HepG2 (cell line): ENCODE data around the gene PPIL3. TPM values are rescaled to one million over a fixed set of nuclear protein-coding genes. Genes with fewer than 3 reads are reported as not detected.
A peak's percentile ranks its signal among the peaks of the same experiment; 100 is the strongest.

Source experiments
- CHD2 ChIP-seq: IDR thresholded peaks from 2 replicates; pipeline ENCODE4 v1.6.1; 2011; ENCODE audit warnings: low read depth, low read length, improper control_type of control experiment
- FOXA1 ChIP-seq, 2 experiments: fragments of 450-650 bp in 1 of 2; sonication (generic) in 1 of 2; formaldehyde crosslinking in 1 of 2; IDR thresholded peaks; 2 replicates each; pipeline versions ENCODE4 v1.4.0 to v1.6.1; 2016 to 2020; ENCODE audit warnings: missing genetic modification reagents in 1 of 2
- NR2F2 ChIP-seq: IDR thresholded peaks from 2 replicates; pipeline ENCODE4 v1.6.1; 2012; ENCODE audit warnings: low read depth, inconsistent platforms, borderline replicate concordance
- SOX13 ChIP-seq, 3 experiments: fragments of 450-650 bp in 1 of 3; sonication (generic) in 1 of 3; formaldehyde crosslinking in 1 of 3; IDR thresholded peaks in 2 of 3; conservative IDR thresholded peaks in 1 of 3; 2 replicates each; pipeline versions ENCODE4 v1.5.0 to v1.6.1; 2016 to 2020; ENCODE audit warnings: antibody characterized with exemption in 1 of 3, mild to moderate bottlenecking in 1 of 3, missing compliant biosample characterization in 1 of 3, missing genetic modification reagents in 1 of 3, moderate library complexity in 1 of 3
- XRCC5 ChIP-seq: fragments of 200-400 bp; formaldehyde crosslinking; optimal IDR thresholded peaks from 2 replicates; pipeline ENCODE3; 2017; ENCODE audit warnings: mild to moderate bottlenecking, low read length
- ZBTB7B ChIP-seq: sonication (generic); formaldehyde crosslinking; IDR thresholded peaks from 2 replicates; pipeline ENCODE4 v1.4.0; 2020; ENCODE audit warnings: missing genetic modification reagents
- ZNF234 ChIP-seq: sonication (generic); formaldehyde crosslinking; conservative IDR thresholded peaks from 2 replicates; pipeline ENCODE4 v1.5.1; 2020; ENCODE audit warnings: mild to moderate bottlenecking, missing genetic modification reagents
- ZNF567 ChIP-seq: sonication (generic); formaldehyde crosslinking; IDR thresholded peaks from 2 replicates; pipeline ENCODE4 v1.8.1; 2023; ENCODE audit warnings: mild to moderate bottlenecking, missing genetic modification reagents, borderline replicate concordance
- ZNF674 ChIP-seq: sonication (generic); formaldehyde crosslinking; IDR thresholded peaks from 2 replicates; pipeline ENCODE4 v1.5.0; 2020; ENCODE audit warnings: low read depth, mild to moderate bottlenecking, missing genetic modification reagents
- polyA plus RNA-seq, 8 experiments: library from polyadenylated mRNA; depleted of rRNA in 3 of 8; stranded (reverse) in 7 of 8; unstranded in 1 of 8; fragments of >200 nt; fragmentation: Illumina TruSeq in 4 of 8; extraction: Trizol in 4 of 8; gene quantifications; 2 replicates each; pipeline versions ENCODE4 v1.2.1 to v1.2.3, GENCODE V29; 2011 to 2016; ENCODE audit warnings: low read depth in 4 of 8, missing spikeins in 1 of 8, mixed read lengths in 1 of 8; ENCODE audit not compliant: insufficient read depth in 1 of 8
- total RNA-seq, 5 experiments: library from RNA; depleted of rRNA; stranded (reverse); fragments of >200 nt; fragmentation: Illumina TruSeq; extraction: Trizol; gene quantifications; 2 replicates each; pipeline ENCODE4 v1.2.3, GENCODE V29; 2016; ENCODE audit warnings: low read depth in 1 of 5
- TF ChIP-seq, protein P1 (sequence below): IDR thresholded peaks from 2 replicates; pipeline ENCODE4 v1.6.1; 2016; ENCODE audit warnings: missing compliant biosample characterization, missing genetic modification reagents, borderline replicate concordance
- TF ChIP-seq, protein P2 (sequence below): sonication (generic); formaldehyde crosslinking; IDR thresholded peaks from 2 replicates; pipeline ENCODE4 v1.5.0; 2020; ENCODE audit warnings: missing genetic modification reagents
- TF ChIP-seq, protein P3 (sequence below), 2 experiments: sonication (generic) in 1 of 2; formaldehyde crosslinking in 1 of 2; IDR thresholded peaks; 2 replicates each; pipeline versions ENCODE4 v1.4.0 to v1.6.1; 2016 to 2020; ENCODE audit warnings: borderline replicate concordance in 1 of 2, low read depth in 1 of 2, mild to moderate bottlenecking in 1 of 2, missing genetic modification reagents in 1 of 2
- TF ChIP-seq, protein P4 (sequence below): sonication (generic); formaldehyde crosslinking; IDR thresholded peaks from 2 replicates; pipeline ENCODE4 v1.8.1; 2023; ENCODE audit warnings: mild to moderate bottlenecking, missing genetic modification reagents

The PPIL3 gene
- total and polyA plus RNA-seq, 2 of the 13 experiments (the other 11 are each of a cell fraction or from before 2014, with no cell fraction given), result 98.7 to 107 TPM

DNA sequence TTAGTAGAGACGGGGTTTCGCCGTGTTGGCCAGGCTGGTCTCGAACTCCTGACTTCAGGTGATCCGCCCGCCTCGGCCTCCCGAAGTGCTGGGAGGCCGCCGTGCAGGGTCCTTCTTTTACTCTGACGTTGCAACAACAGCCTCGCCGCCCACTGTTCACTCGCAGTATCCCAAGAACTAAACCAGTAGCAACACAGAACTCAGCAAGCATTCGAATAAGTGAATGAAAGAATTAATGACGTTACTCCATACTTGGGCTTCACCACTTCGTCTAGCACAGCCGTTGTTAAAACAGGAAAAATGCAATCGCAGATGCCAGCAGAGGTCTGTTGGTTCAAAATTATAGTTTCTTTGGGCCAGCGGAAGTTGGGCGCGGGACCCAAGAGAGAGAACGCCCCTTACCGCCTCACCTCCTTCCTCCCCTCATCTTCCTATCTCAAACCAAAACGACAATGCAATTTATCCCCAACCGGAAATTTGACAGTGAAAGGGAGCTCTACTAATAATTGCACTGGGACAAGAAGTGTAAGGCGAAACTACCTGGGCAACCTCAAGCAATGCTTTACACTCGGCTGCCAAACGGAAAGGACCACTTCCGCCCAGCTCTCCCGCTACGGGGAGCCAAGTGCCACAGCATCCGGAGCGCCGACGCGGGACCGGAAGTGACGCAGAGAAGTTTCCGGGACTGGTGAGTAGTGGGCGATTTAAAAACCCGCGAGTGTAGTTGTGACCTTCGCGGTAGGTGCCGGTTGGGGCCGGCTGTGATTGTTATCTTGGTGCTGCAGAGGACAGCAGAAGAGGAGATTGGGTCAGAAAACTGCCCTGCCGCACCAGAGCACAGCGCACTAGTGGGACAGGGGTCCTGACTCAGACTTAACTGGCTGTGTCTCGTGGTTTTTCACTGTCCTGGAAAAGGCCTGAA, at the start of gene PPIL3, which contains the start of gene NIF3L1 (continued):
- TF ChIP-seq ZNF234 (CRISPR knock-in tag), result peak; percentile 85; the same call in 1 of the 2 replicates
- peak; percentile 23; the same call in 1 of the 2 replicates for TF ChIP-seq CHD2
- TF ChIP-seq, protein P1, sequence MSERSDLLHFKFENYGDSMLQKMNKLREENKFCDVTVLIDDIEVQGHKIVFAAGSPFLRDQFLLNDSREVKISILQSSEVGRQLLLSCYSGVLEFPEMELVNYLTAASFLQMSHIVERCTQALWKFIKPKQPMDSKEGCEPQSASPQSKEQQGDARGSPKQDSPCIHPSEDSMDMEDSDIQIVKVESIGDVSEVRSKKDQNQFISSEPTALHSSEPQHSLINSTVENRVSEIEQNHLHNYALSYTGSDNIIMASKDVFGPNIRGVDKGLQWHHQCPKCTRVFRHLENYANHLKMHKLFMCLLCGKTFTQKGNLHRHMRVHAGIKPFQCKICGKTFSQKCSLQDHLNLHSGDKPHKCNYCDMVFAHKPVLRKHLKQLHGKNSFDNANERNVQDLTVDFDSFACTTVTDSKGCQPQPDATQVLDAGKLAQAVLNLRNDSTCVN, result peak; percentile 86
- no peak for TF ChIP-seq FOXA1 (IDR thresholded peaks at IDR 0.05)
- TF ChIP-seq FOXA1 (CRISPR knock-in tag; IDR thresholded peaks at IDR 0.05), result no peak
- peak; percentile 65; the same call in 1 of the 2 replicates for TF ChIP-seq NR2F2
- TF ChIP-seq, protein P2, sequence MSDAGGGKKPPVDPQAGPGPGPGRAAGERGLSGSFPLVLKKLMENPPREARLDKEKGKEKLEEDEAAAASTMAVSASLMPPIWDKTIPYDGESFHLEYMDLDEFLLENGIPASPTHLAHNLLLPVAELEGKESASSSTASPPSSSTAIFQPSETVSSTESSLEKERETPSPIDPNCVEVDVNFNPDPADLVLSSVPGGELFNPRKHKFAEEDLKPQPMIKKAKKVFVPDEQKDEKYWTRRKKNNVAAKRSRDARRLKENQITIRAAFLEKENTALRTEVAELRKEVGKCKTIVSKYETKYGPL (CRISPR knock-in tag), result peak; percentile 79; the same call in 1 of the 2 replicates
- TF ChIP-seq, protein P3, sequence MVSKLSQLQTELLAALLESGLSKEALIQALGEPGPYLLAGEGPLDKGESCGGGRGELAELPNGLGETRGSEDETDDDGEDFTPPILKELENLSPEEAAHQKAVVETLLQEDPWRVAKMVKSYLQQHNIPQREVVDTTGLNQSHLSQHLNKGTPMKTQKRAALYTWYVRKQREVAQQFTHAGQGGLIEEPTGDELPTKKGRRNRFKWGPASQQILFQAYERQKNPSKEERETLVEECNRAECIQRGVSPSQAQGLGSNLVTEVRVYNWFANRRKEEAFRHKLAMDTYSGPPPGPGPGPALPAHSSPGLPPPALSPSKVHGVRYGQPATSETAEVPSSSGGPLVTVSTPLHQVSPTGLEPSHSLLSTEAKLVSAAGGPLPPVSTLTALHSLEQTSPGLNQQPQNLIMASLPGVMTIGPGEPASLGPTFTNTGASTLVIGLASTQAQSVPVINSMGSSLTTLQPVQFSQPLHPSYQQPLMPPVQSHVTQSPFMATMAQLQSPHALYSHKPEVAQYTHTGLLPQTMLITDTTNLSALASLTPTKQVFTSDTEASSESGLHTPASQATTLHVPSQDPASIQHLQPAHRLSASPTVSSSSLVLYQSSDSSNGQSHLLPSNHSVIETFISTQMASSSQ (IDR thresholded peaks at IDR 0.05; ENCODE audit: low read depth), result peak; percentile 4
- TF ChIP-seq, protein P3 (CRISPR knock-in tag; IDR thresholded peaks at IDR 0.05; ENCODE audit: borderline replicate concordance), result peak; percentile 49; the same call in 1 of the 2 replicates
- TF ChIP-seq SOX13 (IDR thresholded peaks at IDR 0.05), result no peak
- TF ChIP-seq SOX13 (CRISPR knock-in tag; conservative IDR thresholded peaks at IDR 0.05 in 1 of 2, IDR thresholded peaks at IDR 0.05 in 1 of 2), result peak in 1 of 2 experiments; percentile 69; a peak in 2 of 4 replicates
- TF ChIP-seq ZNF567 (CRISPR knock-in tag), result 0 out of 2 replicates have a peak, but pooled peaks have one; percentile 58
- TF ChIP-seq, protein P4, sequence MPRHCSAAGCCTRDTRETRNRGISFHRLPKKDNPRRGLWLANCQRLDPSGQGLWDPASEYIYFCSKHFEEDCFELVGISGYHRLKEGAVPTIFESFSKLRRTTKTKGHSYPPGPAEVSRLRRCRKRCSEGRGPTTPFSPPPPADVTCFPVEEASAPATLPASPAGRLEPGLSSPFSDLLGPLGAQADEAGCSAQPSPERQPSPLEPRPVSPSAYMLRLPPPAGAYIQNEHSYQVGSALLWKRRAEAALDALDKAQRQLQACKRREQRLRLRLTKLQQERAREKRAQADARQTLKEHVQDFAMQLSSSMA, result peak; percentile 91
- TF ChIP-seq XRCC5, result peak; percentile 87
- no peak; the same call in 1 of the 2 replicates for TF ChIP-seq ZBTB7B
- no peak for TF ChIP-seq ZNF674 (CRISPR knock-in tag)
